ENCODE measurements around the gene TXNIP. TPM values are rescaled to one million over a fixed set of nuclear protein-coding genes. Genes with fewer than 3 reads are reported as not detected.

TXNIP gene
- total RNA-seq, 1 experiment from 2014 or later, result 131 TPM

GRCh38 chr1:145946477-145946986 lies 49.8 kb downstream of the TXNIP start:
- peaks cover under 1% of the 10 kb centered on the region; the same call in 1 of the 2 replicates for H3K27me3 ChIP-seq (ENCODE audit: insufficient read depth, low read depth)
- no peaks in the 10 kb centered on the region for H3K9me3 ChIP-seq (ENCODE audit: insufficient read depth, low read depth)
- no peak overlapping the region for H3K4me3 ChIP-seq
- POLR2A ChIA-PET (ENCODE audit: unreplicated experiment), result no interaction called here
- no peaks in the 10 kb centered on the region for H3F3A ChIP-seq (ENCODE audit: insufficient read depth, low read depth)
- H2AFZ ChIP-seq, result no peak overlapping the region
- H3K9me2 ChIP-seq (ENCODE audit: insufficient read depth), result no peaks in the 10 kb centered on the region
- no peak for TF ChIP-seq EZH2 (IDR thresholded peaks at IDR 0.05; ENCODE audit: low read depth)
- TF ChIP-seq, protein P1, sequence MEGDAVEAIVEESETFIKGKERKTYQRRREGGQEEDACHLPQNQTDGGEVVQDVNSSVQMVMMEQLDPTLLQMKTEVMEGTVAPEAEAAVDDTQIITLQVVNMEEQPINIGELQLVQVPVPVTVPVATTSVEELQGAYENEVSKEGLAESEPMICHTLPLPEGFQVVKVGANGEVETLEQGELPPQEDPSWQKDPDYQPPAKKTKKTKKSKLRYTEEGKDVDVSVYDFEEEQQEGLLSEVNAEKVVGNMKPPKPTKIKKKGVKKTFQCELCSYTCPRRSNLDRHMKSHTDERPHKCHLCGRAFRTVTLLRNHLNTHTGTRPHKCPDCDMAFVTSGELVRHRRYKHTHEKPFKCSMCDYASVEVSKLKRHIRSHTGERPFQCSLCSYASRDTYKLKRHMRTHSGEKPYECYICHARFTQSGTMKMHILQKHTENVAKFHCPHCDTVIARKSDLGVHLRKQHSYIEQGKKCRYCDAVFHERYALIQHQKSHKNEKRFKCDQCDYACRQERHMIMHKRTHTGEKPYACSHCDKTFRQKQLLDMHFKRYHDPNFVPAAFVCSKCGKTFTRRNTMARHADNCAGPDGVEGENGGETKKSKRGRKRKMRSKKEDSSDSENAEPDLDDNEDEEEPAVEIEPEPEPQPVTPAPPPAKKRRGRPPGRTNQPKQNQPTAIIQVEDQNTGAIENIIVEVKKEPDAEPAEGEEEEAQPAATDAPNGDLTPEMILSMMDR (conservative IDR thresholded peaks at IDR 0.05), result no peak
- H3K4me1 ChIP-seq (replicated peaks; ENCODE audit: insufficient read depth), result no peaks in the 10 kb centered on the region
- CTCF ChIA-PET, result no interaction called here
- H3K36me3 ChIP-seq (ENCODE audit: low read depth), result no peaks in the 10 kb centered on the region
- no peaks in the 10 kb centered on the region for H3K79me2 ChIP-seq (ENCODE audit: low read depth)
- H4K20me1 ChIP-seq (ENCODE audit: insufficient read depth), result no peaks in the 10 kb centered on the region
- no peak overlapping the region for H3K27ac ChIP-seq
- BruUV-seq (replicated peaks), result no TSS peak
- no peak for DNase-seq
- H3K4me2 ChIP-seq, result no peak overlapping the region
- intact Hi-C loops (cut with micrococcal nuclease; ENCODE audit: unreplicated experiment), result no loop called here

DNA sequence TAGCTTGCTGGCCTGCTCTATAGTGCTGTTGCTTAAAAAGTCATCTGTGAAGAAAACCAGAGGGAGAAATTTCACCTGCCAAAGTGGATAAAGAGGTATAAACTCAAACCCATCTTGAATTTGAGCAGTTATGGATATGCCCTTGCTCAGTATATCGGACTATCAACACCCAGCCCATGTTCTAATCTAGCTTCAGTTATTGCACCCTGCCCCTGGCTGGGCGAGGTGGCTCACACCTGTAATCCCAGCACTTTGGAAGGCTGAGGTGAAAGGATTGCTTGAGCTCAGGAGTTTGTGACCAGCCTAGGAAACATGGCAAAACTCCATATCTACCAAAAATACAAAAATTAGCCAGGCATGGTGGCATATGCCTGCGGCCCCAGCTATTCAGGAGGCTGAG lies 51.8 kb downstream of the TXNIP start:
- no peak for TF ChIP-seq EZH2 (IDR thresholded peaks at IDR 0.05; ENCODE audit: low read depth)
- TF ChIP-seq, protein P1 (conservative IDR thresholded peaks at IDR 0.05), result no peak
- H3K9me3 ChIP-seq (ENCODE audit: insufficient read depth, low read depth), result no peaks in the 10 kb centered on the region
- H3K27me3 ChIP-seq (ENCODE audit: insufficient read depth, low read depth), result no peaks in the 10 kb centered on the region
- H3K79me2 ChIP-seq (ENCODE audit: low read depth), result no peaks in the 10 kb centered on the region
- CTCF ChIA-PET, result no interaction called here
- no peak overlapping the region for H3K4me3 ChIP-seq
- H4K20me1 ChIP-seq (ENCODE audit: insufficient read depth), result no peaks in the 10 kb centered on the region
- POLR2A ChIA-PET (ENCODE audit: unreplicated experiment), result no interaction called here
- no peaks in the 10 kb centered on the region for H3K9me2 ChIP-seq (ENCODE audit: insufficient read depth)
- no TSS peak for BruUV-seq (replicated peaks)
- no peaks in the 10 kb centered on the region for H3F3A ChIP-seq (ENCODE audit: insufficient read depth, low read depth)
- no peak overlapping the region for H3K27ac ChIP-seq
- intact Hi-C loops (cut with micrococcal nuclease; ENCODE audit: unreplicated experiment), result no loop called here
- DNase-seq, result no peak
- H3K36me3 ChIP-seq (ENCODE audit: low read depth), result no peaks in the 10 kb centered on the region
- no peak overlapping the region for H2AFZ ChIP-seq
- no peak overlapping the region for H3K4me2 ChIP-seq
- H3K4me1 ChIP-seq (replicated peaks; ENCODE audit: insufficient read depth), result no peaks in the 10 kb centered on the region

- Histone ChIP-seq H3K4me3 (no peak overlapping the region), H2AFZ (0 out of 2 replicates have a peak overlapping the region, but pooled peaks have one; percentile 4), H3K36me3 (ENCODE audit: low read depth) (no peaks in the 10 kb centered on the region), H3K4me2 (no peak overlapping the region), H3K27ac (no peak overlapping the region), H4K20me1 (ENCODE audit: insufficient read depth) (no peaks in the 10 kb centered on the region), H3K9me2 (ENCODE audit: insufficient read depth) (no peaks in the 10 kb centered on the region), H3K4me1 (replicated peaks; ENCODE audit: insufficient read depth) (no peaks in the 10 kb centered on the region), H3K79me2 (ENCODE audit: low read depth) (no peaks in the 10 kb centered on the region), H3F3A (ENCODE audit: insufficient read depth, low read depth) (no peaks in the 10 kb centered on the region), H3K9me3 (ENCODE audit: insufficient read depth, low read depth) (no peaks in the 10 kb centered on the region), H3K27me3 (ENCODE audit: insufficient read depth, low read depth) (no peaks in the 10 kb centered on the region)
- TF ChIP-seq, protein P1 (conservative IDR thresholded peaks at IDR 0.05), result no peak
- no peak for TF ChIP-seq EZH2 (IDR thresholded peaks at IDR 0.05; ENCODE audit: low read depth)
- POLR2A ChIA-PET (ENCODE audit: unreplicated experiment), result no interaction called here
- intact Hi-C loops (cut with micrococcal nuclease; ENCODE audit: unreplicated experiment), result no loop called here
- DNase-seq, result no peak
- no TSS peak for BruUV-seq (replicated peaks)
- CTCF ChIA-PET, result no interaction called here
Measured at GRCh38 chr1:145942871-145943270, 53.5 kb downstream of the TXNIP start.

Other genes starting within 250 kb of the TXNIP start
- 8.8 and 11.0 TPM in 2 replicates for gene RNF115, start 172.5 kb downstream of the TXNIP start, total RNA-seq (2021)
- gene POLR3C, start 172.4 kb downstream of the TXNIP start, total RNA-seq (2021), result 21.2 and 21.4 TPM in 2 replicates
- 1.0 and 1.5 TPM in 2 replicates for gene NUDT17, start 150.9 kb downstream of the TXNIP start, total RNA-seq (2021)
- gene PIAS3, start 137.5 kb downstream of the TXNIP start, total RNA-seq (2021), result 44.3 and 57.8 TPM in 2 replicates
- gene ANKRD35, start 110.7 kb downstream of the TXNIP start, total RNA-seq (2021), result 0.78 and 1.2 TPM in 2 replicates
- gene ITGA10, start 86.5 kb downstream of the TXNIP start, total RNA-seq (2021), result 0.33 and 0.88 TPM in 2 replicates
- 19.7 and 19.8 TPM in 2 replicates for gene PEX11B, start 77.9 kb downstream of the TXNIP start, total RNA-seq (2021)
- 129 and 181 TPM in 2 replicates for gene RBM8A, start 69.1 kb downstream of the TXNIP start, total RNA-seq (2021)
- gene LIX1L, start 38.6 kb downstream of the TXNIP start, total RNA-seq (2021), result 0.48 and 0.50 TPM in 2 replicates
- 0.33 and 0.50 TPM in 2 replicates for gene ANKRD34A, start 32.0 kb downstream of the TXNIP start, total RNA-seq (2021)
- gene POLR3GL, start 31.9 kb downstream of the TXNIP start, total RNA-seq (2021), result 7.2 and 10.6 TPM in 2 replicates
- gene HJV, start 25.2 kb upstream of the TXNIP start, total RNA-seq (2021), result not detected in 2 replicates
- gene NBPF10, start 148.2 kb upstream of the TXNIP start, total RNA-seq (2021), result 5.0 and 5.7 TPM in 2 replicates
- 45.8 and 57.5 TPM in 2 replicates for gene NOTCH2NLA, start 232.4 kb upstream of the TXNIP start, total RNA-seq (2021)